ENCODE results near the gene CARS1.

CARS1 gene

GRCh38 chr11:3057069-3057963 lies at the start of gene CARS1:
Gene CARS1 (minus strand): TSS chr11:3057423. CDS start chr11:3057367, 56 bp downstream.
- peak; percentile 97 for DNase-seq (ENCODE audit: low read depth)

GRCh38 chr11:3105791-3106735 lies 48.8 kb upstream of the CARS1 start:
- DNase-seq (ENCODE audit: low read depth) = no peak

GRCh38 chr11:3104961-3105790 lies 48.0 kb upstream of the CARS1 start:
- DNase-seq (ENCODE audit: low read depth) = no peak

- DNase-seq (ENCODE audit: low read depth) = no peak
These were observed 47.0 kb upstream of the CARS1 start for GRCh38 chr11:3104051-3104714.

- no peak for DNase-seq (ENCODE audit: low read depth)
These were observed 45.9 kb upstream of the CARS1 start for GRCh38 chr11:3103076-3103475.

GRCh38 chr11:3102641-3102921 lies 45.4 kb upstream of the CARS1 start:
- DNase-seq (ENCODE audit: low read depth) = no peak

- DNase-seq (ENCODE audit: low read depth) = no peak
These were observed 44.9 kb upstream of the CARS1 start for GRCh38 chr11:3101921-3102640.

- no peak for DNase-seq (ENCODE audit: low read depth)
These were observed 42.0 kb upstream of the CARS1 start for GRCh38 chr11:3099178-3099577.

GRCh38 chr11:3096909-3097530 lies 39.8 kb upstream of the CARS1 start:
- DNase-seq (ENCODE audit: low read depth) = no peak

GRCh38 chr11:3095712-3096361 lies 38.6 kb upstream of the CARS1 start:
- peak; percentile 84 for DNase-seq (ENCODE audit: low read depth)

- no peak for DNase-seq (ENCODE audit: low read depth)
These were observed 37.1 kb upstream of the CARS1 start for GRCh38 chr11:3094223-3094824.

GRCh38 chr11:3093281-3094191 lies 36.3 kb upstream of the CARS1 start:
- DNase-seq (ENCODE audit: low read depth) = no peak

- no peak for DNase-seq (ENCODE audit: low read depth)
These were observed 35.4 kb upstream of the CARS1 start for GRCh38 chr11:3092603-3093141.

GRCh38 chr11:3091846-3092602 lies 34.8 kb upstream of the CARS1 start:
- peak; percentile 53 for DNase-seq (ENCODE audit: low read depth)

- DNase-seq (ENCODE audit: low read depth) = no peak
These were observed 34.0 kb upstream of the CARS1 start for GRCh38 chr11:3091081-3091845.

- no peak for DNase-seq (ENCODE audit: low read depth)
These were observed 33.1 kb upstream of the CARS1 start for GRCh38 chr11:3090096-3090901.
